OCI-LY3 (cell line): ENCODE results near the gene STON2.

Experiments
- H2AFZ ChIP-seq: fragments of 200-600, 300-600 bp; shearing (Covaris generic); 2 replicates; pipeline ENCODE4 v1.6.0; 2014; ENCODE audit warnings: antibody characterized with exemption, low read depth, low read length
- H3K27ac ChIP-seq: fragments of 200-600, 300-600 bp; sonication (generic); 2 replicates; pipeline ENCODE4 v1.5.1; 2014; ENCODE audit warnings: mild to moderate bottlenecking, low read length, moderate library complexity, mixed read lengths
- H3K27me3 ChIP-seq: fragments of 200-600, 300-600 bp; sonication (generic); 2 replicates; pipeline ENCODE4 v1.6.1; 2014; ENCODE audit warnings: low read depth, low read length, mixed read lengths
- H3K36me3 ChIP-seq: fragments of 200-600, 300-600 bp; sonication (generic); replicated peaks from 2 replicates; pipeline ENCODE3; 2014; ENCODE audit warnings: low read depth, low read length, mixed read lengths
- H3K4me1 ChIP-seq: fragments of 300-600, 200-600 bp; sonication (generic); 2 replicates; pipeline ENCODE4 v1.6.1; 2014; ENCODE audit warnings: low read length, mixed read lengths
- H3K4me2 ChIP-seq: fragments of 200-600, 300-600 bp; sonication (generic); 2 replicates; pipeline ENCODE4 v1.6.1; 2014; ENCODE audit warnings: low read length, mixed read lengths
- H3K4me3 ChIP-seq: fragments of 300-600, 200-600 bp; sonication (generic); 2 replicates; pipeline ENCODE4 v1.5.1; 2014; ENCODE audit warnings: antibody characterized with exemption, mild to moderate bottlenecking, low read length, moderate library complexity
- H3K79me2 ChIP-seq: fragments of 300-600, 200-600 bp; shearing (Covaris generic); 2 replicates; pipeline ENCODE4 v1.6.1; 2014; ENCODE audit warnings: mild to moderate bottlenecking, low read length, mixed read lengths
- H3K9ac ChIP-seq: fragments of 300-600, 200-600 bp; shearing (Covaris generic); 2 replicates; pipeline ENCODE4 v1.6.0; 2014; ENCODE audit warnings: mild to moderate bottlenecking, low read length, moderate library complexity
- H3K9me3 ChIP-seq: fragments of 200-600, 300-600 bp; shearing (Covaris generic); 2 replicates; pipeline ENCODE4 v1.6.1; 2014; ENCODE audit warnings: low read length, mixed read lengths; ENCODE audit not compliant: insufficient read depth
- H4K20me1 ChIP-seq: fragments of 200-600, 300-600 bp; sonication (generic); 2 replicates; pipeline ENCODE4 v1.6.1; 2016; ENCODE audit warnings: low read length, mixed read lengths; ENCODE audit not compliant: insufficient read depth
- CTCF ChIP-seq: fragments of 200-600, 300-600 bp; sonication (generic); IDR thresholded peaks from 2 replicates; pipeline ENCODE4 v1.5.1; 2014; ENCODE audit warnings: antibody characterized with exemption, low read length, low read depth
- EZH2phosphoT487 ChIP-seq: fragments of 200-600 bp; shearing (Covaris generic); IDR thresholded peaks from 2 replicates; pipeline ENCODE4 v1.6.1; 2018; ENCODE audit warnings: antibody characterized with exemption, mixed run types, low read depth

STON2 gene, protein sequence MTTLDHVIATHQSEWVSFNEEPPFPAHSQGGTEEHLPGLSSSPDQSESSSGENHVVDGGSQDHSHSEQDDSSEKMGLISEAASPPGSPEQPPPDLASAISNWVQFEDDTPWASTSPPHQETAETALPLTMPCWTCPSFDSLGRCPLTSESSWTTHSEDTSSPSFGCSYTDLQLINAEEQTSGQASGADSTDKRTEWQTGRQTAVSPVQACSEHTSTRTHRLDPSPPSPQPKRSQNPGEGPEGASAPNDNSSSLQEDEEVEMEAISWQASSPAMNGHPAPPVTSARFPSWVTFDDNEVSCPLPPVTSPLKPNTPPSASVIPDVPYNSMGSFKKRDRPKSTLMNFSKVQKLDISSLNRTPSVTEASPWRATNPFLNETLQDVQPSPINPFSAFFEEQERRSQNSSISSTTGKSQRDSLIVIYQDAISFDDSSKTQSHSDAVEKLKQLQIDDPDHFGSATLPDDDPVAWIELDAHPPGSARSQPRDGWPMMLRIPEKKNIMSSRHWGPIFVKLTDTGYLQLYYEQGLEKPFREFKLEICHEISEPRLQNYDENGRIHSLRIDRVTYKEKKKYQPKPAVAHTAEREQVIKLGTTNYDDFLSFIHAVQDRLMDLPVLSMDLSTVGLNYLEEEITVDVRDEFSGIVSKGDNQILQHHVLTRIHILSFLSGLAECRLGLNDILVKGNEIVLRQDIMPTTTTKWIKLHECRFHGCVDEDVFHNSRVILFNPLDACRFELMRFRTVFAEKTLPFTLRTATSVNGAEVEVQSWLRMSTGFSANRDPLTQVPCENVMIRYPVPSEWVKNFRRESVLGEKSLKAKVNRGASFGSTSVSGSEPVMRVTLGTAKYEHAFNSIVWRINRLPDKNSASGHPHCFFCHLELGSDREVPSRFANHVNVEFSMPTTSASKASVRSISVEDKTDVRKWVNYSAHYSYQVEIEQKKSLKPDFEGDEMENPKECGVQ

GRCh38 chr14:81400202-81400678, at the start of gene STON2:
Gene STON2 (minus strand): TSS chr14:81400324. CDS start chr14:81398382, 1,942 bp downstream.
- no peaks in the 10 kb centered on the region for H3K36me3 ChIP-seq
- H3K27ac ChIP-seq = no peak within 1 kb of the TSS
- no peaks in the 10 kb centered on the region for H3K9me3 ChIP-seq
- H4K20me1 ChIP-seq = no peaks in the 10 kb centered on the region
- no peak within 1 kb of the TSS for H3K4me3 ChIP-seq
- H3K4me2 ChIP-seq = no peak within 1 kb of the TSS
- H3K27me3 ChIP-seq = peaks cover 25% of the 10 kb centered on the region
- no peak within 1 kb of the TSS for H2AFZ ChIP-seq
- H3K4me1 ChIP-seq = no peaks in the 10 kb centered on the region; the same call in 1 of the 2 replicates
- H3K79me2 ChIP-seq = no peaks in the 10 kb centered on the region
- TF ChIP-seq CTCF = no peak
- TF ChIP-seq EZH2phosphoT487 = no peak
- H3K9ac ChIP-seq = no peak within 1 kb of the TSS

DNA sequence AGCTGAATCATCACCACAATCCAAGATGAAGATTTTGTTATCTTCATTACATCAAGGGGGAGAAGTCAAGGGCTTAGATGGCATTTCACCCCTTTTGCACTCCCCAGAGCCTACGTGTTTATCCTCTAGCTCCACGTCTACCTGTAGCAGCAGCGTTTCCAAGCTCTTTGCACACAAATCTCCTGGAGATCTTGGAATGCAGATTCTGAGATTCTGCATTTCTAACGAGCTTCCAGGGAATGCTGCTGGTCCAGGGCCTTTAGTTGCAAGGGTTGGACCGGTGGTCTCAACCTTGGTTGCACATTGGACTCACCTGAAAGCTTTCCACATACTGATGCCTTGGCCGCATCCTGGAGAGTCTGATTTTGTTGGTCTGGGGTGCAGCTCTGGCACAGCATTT, 49.5 kb upstream of the STON2 start:
- H3K4me2 ChIP-seq = no peak overlapping the region

GRCh38 chr14:81449114-81449513, 49.0 kb upstream of the STON2 start:
- no peaks in the 10 kb centered on the region for H3K36me3 ChIP-seq
- H2AFZ ChIP-seq = no peak overlapping the region
- no peak overlapping the region for H3K4me2 ChIP-seq
- H3K9me3 ChIP-seq = no peaks in the 10 kb centered on the region
- TF ChIP-seq EZH2phosphoT487 (no peak), CTCF (no peak)
- H4K20me1 ChIP-seq = no peaks in the 10 kb centered on the region
- peaks cover 26% of the 10 kb centered on the region for H3K27me3 ChIP-seq
- H3K27ac ChIP-seq = no peak overlapping the region
- H3K4me1 ChIP-seq = no peaks in the 10 kb centered on the region
- H3K9ac ChIP-seq = no peak overlapping the region
- H3K4me3 ChIP-seq = no peak overlapping the region
- no peaks in the 10 kb centered on the region for H3K79me2 ChIP-seq

More for the DNA sequence above, 49.5 kb upstream of the STON2 start:
- H3K79me2 ChIP-seq = no peaks in the 10 kb centered on the region
- H3K27ac ChIP-seq = no peak overlapping the region
- no peak overlapping the region for H2AFZ ChIP-seq
- H3K27me3 ChIP-seq = peaks cover 25% of the 10 kb centered on the region
- TF ChIP-seq CTCF (no peak), EZH2phosphoT487 (no peak)
- peaks cover under 1% of the 10 kb centered on the region for H3K4me1 ChIP-seq
- H3K9me3 ChIP-seq = no peaks in the 10 kb centered on the region
- H3K36me3 ChIP-seq = no peaks in the 10 kb centered on the region
- no peaks in the 10 kb centered on the region for H4K20me1 ChIP-seq
- no peak overlapping the region for H3K9ac ChIP-seq
- H3K4me3 ChIP-seq = no peak overlapping the region
